Choroid plexus epithelial cell (primary cell): ENCODE data around the gene RDH8.

Experiments
- DNase-seq: peaks from one replicate; pipeline ENCODE4 v3.0.0-alpha.2; 2010; ENCODE audit warnings: low read depth
- H3K4me3 ChIP-seq: 2 replicates; pipeline ENCODE4 v1.5.1; 2011; ENCODE audit warnings: low read depth, mild to moderate bottlenecking, control low read depth, low read length, moderate library complexity
- TF ChIP-seq, protein P1 (sequence below): conservative IDR thresholded peaks from 2 replicates; pipeline ENCODE4 v1.5.1; 2011; ENCODE audit warnings: low read depth, mild to moderate bottlenecking, control low read depth, inconsistent platforms, low read length, moderate library complexity

The RDH8 gene

DNA sequence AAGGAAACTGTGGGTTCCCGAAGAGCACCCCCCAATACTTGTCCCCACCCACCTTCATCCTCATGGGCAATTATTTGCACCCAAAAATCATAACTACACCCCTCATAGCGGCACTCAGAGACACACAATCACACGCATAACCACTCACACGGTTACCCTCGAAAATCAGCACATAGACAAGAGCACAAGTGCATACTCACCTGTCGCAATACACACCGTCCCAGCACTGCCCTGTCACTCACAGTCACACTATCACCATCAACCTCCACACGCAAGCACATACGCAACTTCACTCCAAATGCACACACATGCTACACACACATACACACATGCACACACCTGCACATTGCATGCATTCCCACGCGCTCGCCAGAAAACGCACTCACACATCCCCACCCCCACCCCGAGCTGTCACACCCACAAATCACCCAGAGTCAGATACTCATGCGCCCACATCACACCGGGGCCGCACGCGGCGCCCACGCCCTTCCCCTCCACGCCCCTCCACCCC is 3.5 kb upstream of the RDH8 start:
- no peak for DNase-seq
- TF ChIP-seq, protein P1, sequence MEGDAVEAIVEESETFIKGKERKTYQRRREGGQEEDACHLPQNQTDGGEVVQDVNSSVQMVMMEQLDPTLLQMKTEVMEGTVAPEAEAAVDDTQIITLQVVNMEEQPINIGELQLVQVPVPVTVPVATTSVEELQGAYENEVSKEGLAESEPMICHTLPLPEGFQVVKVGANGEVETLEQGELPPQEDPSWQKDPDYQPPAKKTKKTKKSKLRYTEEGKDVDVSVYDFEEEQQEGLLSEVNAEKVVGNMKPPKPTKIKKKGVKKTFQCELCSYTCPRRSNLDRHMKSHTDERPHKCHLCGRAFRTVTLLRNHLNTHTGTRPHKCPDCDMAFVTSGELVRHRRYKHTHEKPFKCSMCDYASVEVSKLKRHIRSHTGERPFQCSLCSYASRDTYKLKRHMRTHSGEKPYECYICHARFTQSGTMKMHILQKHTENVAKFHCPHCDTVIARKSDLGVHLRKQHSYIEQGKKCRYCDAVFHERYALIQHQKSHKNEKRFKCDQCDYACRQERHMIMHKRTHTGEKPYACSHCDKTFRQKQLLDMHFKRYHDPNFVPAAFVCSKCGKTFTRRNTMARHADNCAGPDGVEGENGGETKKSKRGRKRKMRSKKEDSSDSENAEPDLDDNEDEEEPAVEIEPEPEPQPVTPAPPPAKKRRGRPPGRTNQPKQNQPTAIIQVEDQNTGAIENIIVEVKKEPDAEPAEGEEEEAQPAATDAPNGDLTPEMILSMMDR: no peak
- H3K4me3 ChIP-seq: no peak overlapping the region

DNA sequence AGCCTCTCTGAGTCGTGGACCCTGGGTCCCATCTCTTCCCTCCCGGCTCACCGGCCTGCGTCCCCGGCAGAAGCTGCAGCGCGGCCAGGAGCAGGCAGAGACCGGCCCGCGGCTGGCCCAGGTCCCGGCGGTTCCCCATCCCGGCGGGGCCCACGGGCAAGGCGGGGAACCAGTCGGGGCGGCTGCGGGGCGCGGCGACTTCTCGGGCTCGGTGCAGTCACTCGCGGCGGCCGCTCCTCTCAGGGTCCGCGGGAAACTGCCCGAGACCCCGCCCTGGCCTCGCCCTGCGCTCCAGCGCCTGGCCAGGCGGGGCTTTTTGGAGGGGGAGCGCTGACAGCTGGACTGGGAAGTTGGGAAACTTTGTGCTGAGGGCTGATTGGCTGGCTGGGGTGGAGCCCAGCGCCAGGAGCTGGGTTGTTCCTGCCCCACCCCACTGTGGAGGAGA is 3.0 kb upstream of the RDH8 start, which contains the start of gene COL5A3:
TSS of gene COL5A3 (minus strand) at position 258 of the 445 bp plus-strand sequence. CDS start at position 139, 119 bp downstream.
- peak within 1 kb of the TSS; percentile 22 for H3K4me3 ChIP-seq
- DNase-seq: peak; percentile 18
- TF ChIP-seq, protein P1: no peak

DNA sequence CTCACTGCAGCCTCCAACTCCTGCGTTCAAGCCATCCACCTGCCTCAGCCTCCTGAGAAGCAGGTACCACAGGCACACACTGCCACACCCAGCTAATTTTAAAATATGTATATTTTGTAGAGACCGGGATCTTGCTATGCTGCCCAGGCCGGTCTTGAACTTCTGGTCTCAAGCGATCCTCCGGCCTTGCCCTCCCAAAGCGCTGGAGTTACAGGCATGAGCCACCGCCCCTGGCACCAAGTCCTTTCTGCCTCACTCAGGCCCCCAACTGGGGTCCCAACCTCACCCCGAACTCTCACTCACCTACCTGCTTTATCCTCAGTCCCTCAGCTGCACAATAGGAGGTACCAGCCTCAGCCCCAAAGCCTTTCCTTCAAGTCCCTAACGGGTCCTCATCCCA is 2.3 kb upstream of the RDH8 start:
- H3K4me3 ChIP-seq: no peak overlapping the region
- DNase-seq: no peak
- TF ChIP-seq, protein P1: no peak

DNA sequence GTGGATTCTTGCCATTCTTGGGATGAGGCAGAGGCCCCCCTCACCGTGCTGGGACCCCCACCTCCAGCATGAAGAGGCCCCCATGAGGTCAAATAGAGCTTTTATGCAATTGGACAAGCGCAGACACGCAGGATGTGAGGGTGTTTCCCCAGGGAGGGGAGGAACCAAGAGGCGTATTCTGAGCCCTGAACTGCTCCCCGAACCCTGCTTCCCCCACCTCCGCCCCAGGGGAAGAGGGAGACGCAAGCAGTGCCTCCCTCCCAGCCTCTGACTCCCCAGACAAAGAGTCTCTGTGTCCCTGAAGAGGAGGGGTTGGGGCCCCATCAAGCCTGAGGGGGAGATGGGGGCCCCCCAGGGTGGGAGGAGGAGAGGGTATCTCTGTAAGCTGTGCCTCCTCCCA is 1.3 kb upstream of the RDH8 start:
- TF ChIP-seq, protein P1: no peak
- no peak for DNase-seq
- no peak overlapping the region for H3K4me3 ChIP-seq

DNA sequence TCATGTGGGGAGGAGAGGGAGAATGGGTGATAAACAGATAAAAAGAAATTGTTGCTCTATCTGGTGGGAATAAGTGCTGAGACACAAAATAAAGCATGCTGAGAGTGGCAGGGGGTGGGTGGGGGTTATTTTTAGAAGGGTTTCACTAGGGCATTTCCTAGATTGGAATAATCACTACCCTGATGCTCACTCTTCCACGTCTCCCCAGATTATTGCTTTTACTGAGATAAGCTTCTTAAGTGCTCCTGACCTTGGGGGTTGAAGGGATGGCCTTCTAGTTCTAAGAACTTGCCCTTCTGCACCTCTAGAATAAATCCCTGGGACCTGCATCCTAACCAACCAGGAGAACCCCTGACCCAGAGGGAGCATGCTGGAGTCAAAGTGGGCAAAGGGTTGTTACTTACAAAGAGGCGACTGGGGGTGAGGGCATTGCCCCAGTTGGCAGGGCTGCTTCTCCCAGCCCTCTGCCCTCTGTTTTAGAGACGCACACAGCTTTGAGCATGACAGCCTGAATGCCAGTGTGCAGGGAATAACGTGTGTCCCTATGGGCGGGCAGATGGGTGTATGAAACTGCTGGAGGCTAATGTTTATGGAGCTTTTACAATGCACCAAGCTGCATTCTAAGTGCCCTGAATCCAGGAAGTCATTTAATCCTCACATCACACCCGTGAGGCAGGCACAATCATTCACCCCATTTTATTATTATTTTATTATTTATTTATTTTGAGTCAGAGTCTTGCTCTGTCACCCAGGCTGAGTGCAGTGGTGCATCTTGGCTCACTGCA is 743 bp downstream of the RDH8 start:
- TF ChIP-seq, protein P1: no peak
- H3K4me3 ChIP-seq: no peak overlapping the region
- DNase-seq: no peak

DNA sequence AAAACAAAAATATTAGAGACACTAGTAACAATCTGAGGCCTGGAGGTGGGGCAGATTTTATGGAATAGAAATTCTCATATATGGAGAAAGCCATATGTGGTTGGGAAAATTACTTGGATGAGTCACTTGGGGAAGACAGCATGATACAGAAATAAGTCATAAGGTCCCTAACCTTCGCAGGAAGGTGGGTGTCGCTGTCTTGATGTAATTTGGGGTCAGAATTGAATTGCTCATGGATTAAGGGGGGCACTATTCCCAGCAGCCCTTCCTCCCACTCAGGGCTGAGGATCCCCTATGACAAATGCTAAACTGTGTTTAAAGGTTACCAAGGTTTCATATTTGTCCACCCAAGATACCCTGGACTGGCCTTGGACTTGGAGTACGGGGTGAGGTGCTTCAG is 5.0 kb downstream of the RDH8 start:
- H3K4me3 ChIP-seq: no peak overlapping the region
- DNase-seq: no peak
- TF ChIP-seq, protein P1: no peak

DNA sequence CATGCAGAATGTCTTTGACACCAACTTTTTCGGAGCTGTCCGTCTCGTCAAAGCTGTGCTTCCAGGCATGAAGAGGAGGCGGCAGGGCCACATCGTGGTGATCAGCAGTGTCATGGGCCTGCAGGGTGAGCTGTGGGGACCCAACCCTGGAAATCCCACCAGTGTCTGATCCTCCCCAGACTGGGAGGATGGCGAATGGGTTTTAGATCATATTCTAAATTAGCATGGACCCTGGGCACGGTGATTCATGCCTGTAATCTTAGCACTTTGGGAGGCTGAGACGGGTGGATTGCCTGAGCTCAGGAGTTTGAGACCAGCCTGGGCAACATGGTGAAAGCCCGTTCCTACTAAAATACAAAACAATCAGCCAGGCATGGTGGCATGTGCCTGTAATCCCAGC is 5.5 kb downstream of the RDH8 start:
- TF ChIP-seq, protein P1: no peak
- DNase-seq: no peak
- H3K4me3 ChIP-seq: no peak overlapping the region
